Fibroblast of skin of right biceps (primary cell): Measurements from ENCODE around the gene PCNX2.
"Not testable (repeated sequence)": the region's sequence is repeated elsewhere in the genome, so short reads cannot be mapped to it uniquely, and the experiment has no call there.

ENCODE experiments used
- DNase-seq: peaks from one replicate; pipeline ENCODE4 v3.0.0-alpha.2; 2013

PCNX2 gene

DNA sequence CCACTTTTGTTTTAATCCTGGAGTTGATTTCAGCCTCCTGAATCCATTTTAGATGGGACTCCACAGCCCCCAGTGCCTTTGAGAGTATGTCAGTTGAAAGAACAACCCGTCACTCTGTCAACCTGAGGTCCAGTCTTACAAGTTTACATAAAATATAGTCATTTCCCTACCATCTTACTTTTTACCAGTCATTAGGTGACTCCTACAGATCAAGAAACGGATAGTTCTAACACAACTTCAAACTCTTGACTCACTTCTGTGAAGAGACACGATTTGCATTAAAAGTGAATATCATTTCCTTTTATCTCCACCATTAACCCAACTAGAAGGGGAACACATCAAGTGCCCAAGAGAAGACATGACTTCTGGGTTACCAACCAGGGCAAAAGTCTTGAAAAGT, 198.0 kb downstream of the PCNX2 start:
- DNase-seq: no peak

DNA sequence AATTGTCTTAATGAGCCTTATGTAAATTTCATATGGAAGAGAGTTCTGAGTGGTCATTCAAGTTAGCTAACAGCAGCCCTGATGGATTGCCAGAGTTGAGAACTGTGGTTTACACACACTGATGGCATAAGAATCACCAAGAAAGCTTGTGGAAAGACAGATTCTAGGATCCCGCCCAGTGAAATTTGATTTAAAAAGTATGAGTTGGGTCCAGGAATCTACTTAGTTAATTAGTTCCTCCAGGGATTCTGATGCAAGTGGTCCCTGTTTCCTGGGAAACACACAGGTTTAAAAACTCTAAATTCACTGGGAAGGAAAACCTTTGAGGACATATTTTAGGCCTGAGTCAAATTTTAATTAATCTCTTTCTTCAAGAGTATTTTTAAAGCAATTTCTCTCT, 200.8 kb downstream of the PCNX2 start:
- DNase-seq: peak; percentile 42

DNA sequence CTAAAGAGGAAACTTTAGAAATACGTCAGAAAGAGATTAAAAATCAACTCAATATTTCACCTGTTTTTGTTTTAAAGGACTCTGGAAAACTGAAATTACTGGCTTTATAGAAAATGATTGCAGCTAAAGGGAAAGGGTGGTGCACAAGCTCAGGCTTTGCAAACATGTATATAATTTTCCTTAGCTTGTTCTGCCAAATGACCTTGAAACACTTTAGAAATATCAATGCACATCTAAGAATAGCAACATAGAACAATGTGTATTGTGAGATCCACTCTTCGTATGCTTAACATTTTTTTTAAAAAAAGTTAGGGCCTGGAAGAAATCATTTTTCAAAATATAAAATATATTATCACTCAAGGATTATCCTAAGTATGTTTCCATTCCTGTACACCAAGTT, 201.3 kb downstream of the PCNX2 start:
- no peak for DNase-seq

DNA sequence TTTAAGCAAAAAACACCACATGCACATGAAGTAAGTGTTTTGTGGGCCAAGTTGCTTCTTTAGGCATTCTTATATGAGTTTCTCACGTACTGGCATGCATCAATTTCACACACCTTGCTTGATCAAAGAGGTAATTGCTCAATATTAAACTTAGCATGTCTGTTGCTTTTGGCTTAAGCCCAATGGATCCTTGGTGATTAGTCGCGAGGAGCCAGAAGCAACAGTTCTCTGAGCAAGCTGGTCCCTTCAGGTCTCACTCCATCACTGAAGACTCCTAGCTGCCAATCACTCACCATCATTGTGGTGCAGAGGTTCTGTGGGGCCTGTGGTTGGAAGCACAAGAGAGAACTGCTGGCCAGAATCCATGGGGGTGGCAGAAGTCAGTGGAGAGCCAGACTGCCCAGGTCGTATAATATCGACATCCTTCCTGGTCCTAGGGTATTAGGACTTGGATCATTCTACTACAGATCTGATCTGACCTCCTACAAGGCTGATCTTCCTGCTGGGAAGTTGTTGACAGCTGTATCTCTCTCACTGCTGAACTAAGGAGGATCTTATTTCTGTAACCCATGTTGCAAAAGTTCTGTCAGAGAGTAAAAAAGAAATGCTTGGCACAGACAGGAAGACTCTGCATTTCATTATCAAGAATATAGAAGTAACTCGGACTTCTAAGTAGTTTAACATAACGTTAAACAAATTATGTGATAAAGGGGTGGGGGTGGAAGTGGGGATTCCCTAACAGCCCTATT, 204.6 kb downstream of the PCNX2 start:
- DNase-seq: no peak

DNA sequence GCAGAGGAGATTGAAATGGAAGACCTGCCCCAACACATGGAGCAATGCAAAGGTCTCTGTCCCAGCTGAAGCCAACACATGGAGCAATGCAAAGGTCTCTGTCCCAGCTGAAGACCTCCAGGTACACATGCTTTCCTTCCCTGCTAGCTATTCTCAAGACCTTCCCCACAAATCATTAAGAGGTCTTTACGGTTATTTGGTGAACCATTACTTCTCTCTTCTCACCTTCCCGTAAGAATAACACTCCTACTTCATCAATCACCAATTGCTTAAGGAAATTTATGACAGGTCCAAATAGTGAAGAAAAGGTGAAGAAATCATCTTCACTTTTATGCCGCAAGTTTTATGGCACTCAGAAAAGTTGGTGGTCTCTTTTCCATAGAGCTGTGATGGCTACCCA, 206.3 kb downstream of the PCNX2 start:
- DNase-seq: no peak

DNA sequence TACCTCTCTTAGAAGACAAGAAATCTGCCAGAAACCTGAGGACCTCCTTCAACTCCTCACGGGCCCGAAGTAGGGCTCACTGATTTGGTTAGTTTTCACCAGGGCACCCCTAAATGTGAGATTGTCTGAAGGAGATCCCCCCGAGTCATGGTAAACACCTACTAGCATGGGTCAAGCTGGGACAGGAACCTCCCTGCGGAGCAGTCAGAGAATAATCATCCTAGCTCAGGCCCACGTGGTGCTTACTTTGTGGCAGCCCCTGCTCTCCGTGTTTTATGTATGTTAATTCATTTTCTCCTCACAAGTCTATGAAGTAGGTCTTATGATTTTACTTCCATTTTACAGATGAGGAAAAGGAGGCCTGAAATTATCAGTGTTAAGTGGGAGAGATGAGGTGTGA, 206.9 kb downstream of the PCNX2 start:
- no peak for DNase-seq

DNA sequence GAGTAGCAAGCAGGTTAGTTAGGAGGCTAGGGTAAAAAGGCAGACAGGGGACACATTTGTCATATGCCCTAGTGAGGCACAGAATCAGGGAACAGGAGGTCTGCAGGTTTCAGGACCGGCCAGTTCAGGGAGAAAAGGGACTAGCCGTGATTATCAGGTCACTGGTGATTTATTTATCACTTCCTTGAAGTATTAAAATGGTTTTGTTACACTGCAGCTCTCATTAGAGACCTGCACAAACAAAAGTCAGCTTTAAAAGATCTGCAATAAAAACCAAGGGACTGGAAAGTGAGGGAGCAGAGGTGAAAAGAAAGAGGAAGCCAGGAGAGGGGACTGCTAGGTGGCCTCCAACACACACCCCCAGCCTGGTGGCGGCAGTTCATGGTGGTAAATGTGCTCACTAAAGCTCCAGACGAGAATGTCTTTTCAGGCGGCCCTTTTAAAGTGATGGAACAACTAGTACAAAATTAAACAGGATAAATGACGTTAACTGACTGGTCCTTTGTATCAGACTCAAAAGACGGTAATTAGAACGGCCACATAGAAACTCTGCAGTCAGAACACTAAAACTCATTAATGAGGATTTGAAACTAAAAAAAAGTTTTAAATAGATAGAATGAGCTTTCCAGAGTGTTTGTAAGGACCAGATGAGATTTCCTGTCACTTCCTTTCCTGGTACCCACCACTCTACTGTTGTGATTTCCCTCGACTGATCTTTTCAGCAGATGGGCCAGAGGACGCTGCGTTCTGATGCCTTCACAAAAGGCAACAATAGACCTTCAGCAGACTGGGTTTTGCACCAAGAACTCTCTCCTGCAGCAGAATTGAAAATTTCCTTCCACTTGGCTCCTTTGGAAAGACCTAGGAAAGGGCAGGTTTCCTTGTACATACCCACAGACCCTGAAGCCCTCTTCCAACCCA, 208.3 kb downstream of the PCNX2 start:
- DNase-seq: no peak

DNA sequence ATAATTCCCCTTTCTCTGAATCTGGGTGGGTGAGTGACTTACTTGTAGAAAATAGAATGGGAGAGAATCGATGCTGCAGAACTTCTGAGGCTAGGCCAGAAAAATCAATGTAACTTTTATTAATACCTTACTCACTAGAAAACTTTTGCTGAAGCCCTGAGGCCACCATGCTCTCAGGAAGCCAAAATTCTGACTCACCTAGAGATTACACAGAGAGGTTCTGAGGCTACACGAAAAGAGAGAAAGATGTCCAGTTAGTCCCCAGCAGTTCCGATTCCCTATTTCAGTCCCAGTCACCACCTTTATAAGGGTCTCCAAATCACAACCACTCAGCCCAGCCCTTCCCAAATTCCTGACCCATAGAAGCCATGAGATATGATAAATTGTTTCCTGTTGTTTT, 210.0 kb downstream of the PCNX2 start:
- no peak for DNase-seq

DNA sequence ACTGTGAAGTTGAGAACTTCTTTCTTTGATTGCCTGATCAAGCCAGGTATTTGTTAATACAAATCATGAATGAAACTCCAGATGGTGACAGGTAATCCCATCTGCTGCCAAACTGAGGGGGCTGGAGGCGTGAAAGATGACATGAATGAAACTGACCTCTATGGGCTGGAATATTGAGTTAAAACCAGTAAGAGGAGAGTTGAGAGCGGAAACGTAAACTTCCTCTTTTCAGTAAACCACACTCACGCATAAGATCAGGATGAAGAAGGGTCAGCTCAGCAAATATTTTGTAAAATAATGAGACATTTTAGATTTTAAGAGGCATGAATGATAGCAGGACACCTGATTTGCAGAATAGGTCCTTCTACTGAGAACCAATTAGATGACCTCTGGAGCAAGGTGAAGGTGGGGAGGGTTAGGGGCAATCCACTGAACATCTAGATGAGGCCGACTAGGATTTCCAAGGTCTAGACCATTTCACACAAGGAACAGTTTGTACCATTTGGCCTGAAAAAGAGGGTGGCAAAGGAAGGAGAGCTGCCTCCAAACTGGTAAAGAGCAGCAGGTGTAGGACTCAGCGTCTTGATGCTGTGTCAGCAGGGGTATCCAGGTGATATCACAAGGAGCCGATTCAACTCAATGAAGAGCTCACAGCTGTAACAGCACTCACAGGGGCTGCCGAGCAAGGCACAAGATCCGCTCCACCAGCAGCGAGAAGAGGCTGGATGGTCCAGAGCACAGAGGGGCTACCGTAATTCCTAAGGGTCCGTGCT, 212.6 kb downstream of the PCNX2 start:
- DNase-seq: no peak

DNA sequence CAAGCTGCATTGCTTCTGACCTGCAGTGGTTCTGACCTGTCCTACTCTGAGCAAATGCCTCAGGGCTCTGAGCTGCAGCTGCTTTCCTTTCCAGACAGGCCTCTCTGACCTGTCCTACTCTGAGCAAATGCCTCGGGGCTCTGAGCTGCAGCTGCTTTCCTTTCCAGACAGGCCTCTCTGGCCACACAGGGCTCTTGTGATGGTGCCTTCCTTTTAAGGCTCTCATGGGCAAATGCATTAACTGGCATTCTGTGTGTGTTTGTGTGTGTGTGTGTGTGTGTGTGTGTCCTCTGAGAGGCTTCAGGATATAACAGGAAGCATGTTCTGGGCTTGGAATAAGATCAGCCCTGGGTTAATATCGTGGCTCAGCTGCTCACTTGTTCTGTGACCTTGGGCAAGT, 213.8 kb downstream of the PCNX2 start:
- no peak for DNase-seq

DNA sequence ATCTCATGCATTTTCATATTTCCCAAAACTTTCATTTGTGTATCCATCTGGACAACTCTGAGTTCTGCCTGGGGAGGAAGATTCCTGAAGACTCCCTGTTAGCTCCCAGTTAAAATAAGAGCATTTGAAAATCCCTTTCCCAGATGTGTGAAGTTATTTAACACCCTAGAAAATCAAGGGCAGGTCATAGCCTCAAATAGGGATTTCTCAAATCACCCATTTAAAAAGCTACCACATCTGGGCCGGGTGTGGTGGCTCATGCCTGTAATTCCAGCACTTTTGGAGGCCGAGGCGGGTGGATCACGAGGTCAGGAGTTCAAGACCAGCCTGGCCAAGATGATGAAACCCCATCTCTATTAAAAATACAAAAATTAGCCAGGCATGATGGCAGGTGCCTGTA, 214.7 kb downstream of the PCNX2 start:
- DNase-seq: not testable (repeated sequence)

DNA sequence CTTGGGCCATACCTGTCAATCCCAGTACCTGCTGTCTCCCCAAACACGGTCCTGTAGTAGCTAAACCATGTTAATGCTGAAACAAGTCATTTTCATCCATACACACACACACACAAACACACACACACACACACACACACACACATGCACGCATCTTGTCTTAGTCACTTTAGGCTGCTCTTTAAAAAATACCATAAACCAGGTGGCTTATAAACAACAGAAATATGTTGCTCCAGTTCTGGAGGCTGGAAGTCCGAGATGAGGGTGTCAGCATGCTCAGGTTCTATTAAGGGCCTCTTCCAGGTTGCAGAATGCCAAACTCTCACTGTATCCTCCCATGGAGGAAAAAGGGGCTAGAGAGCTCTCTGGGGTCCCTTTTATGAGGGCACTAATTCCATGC, 215.2 kb downstream of the PCNX2 start:
- DNase-seq: no peak

DNA sequence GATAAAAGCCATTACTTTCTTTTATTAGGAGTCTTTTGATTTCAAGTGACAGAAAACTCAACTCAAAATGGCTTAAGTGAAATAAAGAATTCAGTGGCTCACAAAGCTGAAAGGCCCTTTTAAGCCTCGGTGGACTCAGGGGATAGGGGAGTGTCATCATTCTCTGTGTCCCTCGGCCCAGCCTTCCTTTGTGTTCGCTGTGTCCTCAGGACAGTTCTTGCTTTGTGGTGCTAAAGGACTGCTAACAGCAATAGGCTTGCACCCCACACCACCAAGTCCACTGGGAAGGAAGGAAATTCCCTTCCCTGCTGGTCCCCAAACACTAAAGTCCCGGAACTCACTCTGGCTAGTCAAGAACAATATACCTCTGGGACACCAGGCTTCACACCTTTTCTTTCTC, 216.0 kb downstream of the PCNX2 start:
- no peak for DNase-seq

DNA sequence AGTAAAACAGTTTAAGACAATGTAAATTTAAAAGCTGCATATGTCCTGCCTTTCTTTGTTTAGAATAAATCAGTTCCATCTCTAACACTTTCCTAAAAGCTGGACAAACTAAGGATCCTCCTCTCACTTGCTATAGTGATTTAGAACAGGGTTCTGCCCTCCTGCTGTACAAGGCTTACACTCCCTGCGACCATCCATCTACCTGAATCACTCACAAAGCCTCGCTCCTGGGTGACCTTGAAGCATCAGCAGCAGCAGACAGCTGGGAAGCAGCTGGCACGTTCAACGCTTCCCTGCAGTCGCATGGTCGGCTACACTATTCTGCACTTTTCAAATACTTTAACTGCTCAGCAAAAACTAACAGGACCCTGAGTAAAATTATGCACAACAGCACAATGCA, 217.1 kb downstream of the PCNX2 start:
- no peak for DNase-seq

DNA sequence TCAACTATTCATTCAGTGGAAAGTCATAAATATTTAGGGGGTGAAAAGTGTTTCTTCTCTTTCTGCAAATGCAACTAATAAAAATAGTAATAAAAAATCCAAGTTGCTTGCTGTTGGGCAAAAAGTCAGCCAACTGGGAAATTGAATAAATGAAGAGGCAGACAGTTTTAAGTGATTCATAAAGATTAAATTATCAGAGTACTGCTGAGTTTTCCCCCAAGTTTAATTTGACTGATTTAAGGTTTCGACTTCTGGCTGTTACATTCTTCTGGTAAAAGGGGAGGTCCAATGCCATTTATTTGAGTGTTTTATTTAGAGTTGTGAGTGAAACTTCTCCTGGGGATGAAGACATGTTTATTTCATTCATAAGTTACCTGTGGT, 219.6 kb downstream of the PCNX2 start:
- DNase-seq: no peak

DNA sequence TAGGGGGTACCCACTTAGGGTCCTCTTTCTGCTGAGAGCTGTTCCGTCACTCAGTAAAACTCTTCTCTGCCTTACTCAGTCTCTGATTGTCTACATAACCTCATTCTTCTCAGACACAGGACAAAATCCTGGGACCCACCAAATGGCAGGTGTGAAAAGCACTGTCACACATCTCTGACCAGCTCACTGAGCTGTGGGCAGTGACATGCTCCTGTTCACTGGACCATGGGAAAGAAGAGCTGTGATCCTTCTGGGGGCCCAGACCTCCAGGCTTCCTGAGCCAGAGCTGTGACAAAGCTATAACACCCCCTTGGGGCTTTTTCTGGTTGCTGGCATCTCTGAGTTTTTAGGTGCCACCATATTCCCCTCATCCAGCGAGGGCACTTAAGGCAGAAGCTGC, 229.4 kb downstream of the PCNX2 start:
- DNase-seq: no peak

DNA sequence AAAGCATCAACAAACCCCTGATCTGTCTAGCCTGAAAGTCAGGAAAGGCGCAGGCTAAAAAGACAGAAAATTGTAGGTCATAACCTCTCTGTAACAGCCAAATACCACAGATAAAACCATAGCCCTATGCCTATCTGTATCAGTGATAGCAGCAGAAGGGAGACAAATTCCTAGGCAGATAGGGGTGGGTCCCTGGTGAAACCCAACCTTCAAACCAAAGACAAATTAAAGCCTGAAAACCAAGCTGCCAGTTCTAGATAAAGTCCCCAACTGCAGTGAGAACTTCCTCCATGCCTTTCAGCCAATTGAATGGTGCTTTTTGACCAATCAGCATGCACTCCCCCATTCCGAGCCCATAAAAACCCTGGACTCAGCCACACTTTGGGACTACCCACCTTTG, 229.8 kb downstream of the PCNX2 start:
- no peak for DNase-seq

DNA sequence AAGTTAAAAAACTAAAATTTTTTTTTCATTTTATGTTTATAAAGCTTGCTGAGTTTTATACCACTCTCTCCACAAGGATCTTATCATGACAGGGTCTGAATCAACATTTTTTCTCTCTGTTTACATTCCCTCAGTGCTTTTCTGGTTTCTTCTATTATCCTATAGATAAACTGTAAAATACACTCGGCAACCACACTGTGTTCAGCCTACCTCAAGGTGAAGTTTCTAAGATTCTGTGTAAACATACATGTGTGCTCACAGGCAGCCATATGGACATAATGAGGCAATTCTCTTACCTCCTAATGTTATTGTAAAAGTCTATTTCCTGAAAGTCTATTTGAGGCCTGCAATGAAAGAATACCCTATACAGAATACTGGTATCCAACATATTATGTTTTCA, 230.5 kb downstream of the PCNX2 start:
- DNase-seq: no peak

DNA sequence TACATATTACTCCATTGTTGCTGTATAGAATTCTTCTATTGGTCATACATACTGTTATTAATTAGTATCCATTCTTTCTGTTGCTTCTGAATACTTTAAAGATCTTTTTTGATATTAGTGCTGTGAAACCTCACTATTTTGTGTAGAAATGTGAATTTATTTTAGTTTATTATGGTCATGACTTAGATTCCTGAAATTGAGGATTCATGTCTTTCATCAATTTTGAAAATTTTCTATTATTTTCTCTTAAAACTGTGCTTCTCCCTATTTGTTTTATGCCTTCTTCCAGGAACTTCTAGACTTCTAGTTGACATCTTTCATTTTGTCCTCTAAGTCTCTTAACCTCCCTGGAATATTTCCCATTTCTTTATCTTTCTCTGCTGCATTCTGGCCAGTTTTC, 232.1 kb downstream of the PCNX2 start:
- no peak for DNase-seq

DNA sequence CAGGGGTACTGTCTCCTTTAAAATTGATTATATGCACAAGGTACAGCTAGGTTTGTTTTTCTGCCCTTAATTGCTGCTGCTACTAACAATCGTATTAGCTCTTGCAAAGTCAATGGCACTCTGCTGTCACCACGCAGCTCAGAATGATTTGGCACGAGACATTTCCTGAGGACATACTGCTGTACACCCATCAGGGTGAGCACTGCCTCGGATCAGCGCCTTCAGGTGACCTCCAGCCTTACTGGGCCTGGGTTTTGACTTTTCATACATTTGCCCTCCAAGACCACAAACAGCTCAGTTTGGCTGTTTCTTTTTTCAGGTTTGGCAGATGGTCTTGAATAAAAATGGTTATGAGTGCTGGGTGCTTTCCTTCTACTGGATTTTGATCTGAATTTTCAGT, 234.3 kb downstream of the PCNX2 start:
- no peak for DNase-seq

DNA sequence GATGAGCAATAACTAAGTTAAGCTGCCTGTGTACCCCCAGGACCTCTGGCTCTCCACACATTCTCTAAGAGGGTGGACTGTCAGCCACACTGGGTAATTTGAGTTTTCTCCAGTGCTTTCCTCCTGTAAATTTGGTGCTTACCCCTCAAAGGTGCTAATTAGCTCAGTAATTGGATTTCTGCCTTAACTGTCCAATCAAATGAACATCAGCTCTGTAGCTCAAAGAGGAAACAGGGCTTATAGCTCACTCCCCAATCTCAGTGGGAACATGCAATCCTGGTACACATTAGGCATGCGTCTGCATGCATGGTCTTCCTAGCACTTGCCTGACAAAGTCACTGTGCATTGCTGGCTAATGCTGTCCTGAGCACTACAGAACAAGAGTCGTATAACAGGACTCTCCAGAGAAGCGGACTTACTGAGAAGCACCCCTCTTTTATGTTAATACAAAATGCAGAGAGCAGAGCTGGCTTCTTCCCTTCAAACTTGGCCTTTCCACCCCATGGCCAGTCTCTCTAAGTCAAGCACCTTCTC, 235.0 kb downstream of the PCNX2 start:
- DNase-seq: no peak

DNA sequence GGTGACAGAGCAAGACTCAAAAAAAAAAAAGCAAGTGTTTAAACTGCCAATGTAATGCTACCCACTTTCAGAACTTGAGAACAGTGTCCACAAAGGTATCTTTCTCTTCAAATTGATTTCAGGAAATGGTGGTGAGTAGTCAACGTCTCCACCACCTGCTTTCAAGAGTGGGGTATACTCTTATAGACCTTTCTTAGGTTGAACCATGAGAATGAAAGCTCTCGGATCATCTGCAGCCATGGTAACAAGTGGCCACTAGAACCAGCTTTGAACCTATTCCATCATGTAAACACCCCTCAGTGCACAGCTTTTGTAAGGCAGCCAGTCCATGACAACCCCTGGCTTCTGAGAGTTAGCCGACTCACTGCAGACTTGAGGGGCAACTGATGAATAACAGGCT, 237.7 kb downstream of the PCNX2 start:
- no peak for DNase-seq

DNA sequence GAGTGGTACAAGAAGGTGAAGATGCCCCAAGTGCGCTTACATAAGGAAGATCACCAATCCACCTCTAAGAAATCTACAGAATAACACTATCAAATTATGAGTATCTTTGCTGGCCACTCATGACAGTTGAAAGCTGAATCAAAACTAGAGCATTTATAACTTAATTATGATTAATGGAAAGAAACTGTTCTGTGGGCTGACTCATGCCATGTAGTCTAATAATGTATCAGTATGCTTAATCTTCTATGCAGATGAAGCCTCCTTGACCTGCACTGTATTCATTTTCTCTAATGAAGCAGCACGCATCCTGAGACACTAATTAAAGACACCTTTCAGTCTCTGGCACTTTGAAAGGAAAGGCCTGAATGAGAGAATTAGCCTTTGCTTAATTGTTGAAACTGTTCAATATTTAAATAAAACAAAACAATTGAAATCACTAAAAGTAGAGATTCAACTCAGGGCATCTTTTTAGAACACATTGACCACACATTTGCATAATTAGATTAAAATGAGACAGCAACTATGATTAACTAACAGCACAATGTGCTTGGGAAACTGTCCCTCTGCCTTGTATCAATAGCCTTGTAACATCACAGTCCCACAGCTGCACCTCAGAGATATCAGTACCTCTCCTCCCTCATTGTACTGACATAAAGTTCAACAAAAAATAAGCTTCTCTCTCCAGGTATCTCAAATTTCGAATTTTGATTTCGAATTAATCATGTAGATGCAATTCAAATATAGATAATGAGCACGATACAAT, 239.5 kb downstream of the PCNX2 start:
- peak; percentile 11 for DNase-seq
